AG09319 (cell line): ENCODE data around the gene SLC1A7.
"Not testable (repeated sequence)": the region's sequence is repeated elsewhere in the genome, so short reads cannot be mapped to it uniquely, and the experiment has no call there.

Experiments
- DNase-seq: peaks from one replicate; pipeline ENCODE4 v3.0.0-alpha.2; 2010; ENCODE audit warnings: low read depth; ENCODE audit errors: extremely low read depth
- TF ChIP-seq, protein P1 (sequence below): IDR thresholded peaks from 2 replicates; pipeline ENCODE4 v1.5.1; 2011; ENCODE audit warnings: low read depth, mild to moderate bottlenecking, inconsistent platforms, low read length, moderate library complexity

SLC1A7 gene

DNA sequence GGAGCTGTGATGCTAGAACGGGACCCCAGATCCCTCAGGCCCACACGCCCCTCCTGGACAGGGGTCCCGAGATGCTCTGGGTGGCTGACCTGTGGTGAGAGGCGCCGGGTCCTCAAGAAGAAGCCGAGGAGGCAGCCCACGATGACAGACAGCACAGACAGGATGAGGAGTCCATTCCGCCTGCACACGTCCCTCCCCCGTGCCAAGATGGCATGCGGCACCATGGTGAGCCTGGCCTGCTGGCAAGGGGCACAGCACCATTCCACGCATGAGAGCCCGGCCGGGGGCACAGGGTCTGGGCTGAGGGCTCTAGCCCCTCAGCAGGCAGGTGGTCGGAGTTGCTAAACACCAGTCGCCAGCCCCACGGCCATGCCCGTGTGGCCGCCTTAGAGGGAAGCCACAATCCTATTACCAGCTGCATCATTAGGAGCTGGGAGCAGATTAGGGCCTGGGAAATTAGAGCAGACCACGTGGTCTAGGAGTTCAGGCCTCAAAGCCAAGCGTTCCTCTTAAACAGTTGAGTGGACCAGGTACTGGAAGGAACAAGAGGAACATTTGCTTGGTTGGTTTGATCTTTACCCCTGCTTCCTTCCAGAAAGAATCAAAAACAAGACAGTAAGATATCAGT, at the start of gene SLC1A7:
SLC1A7 (minus strand) TSS at position 413 of the 628 bp plus-strand sequence; CDS start at position 224, 189 bp downstream.
- TF ChIP-seq, protein P1, sequence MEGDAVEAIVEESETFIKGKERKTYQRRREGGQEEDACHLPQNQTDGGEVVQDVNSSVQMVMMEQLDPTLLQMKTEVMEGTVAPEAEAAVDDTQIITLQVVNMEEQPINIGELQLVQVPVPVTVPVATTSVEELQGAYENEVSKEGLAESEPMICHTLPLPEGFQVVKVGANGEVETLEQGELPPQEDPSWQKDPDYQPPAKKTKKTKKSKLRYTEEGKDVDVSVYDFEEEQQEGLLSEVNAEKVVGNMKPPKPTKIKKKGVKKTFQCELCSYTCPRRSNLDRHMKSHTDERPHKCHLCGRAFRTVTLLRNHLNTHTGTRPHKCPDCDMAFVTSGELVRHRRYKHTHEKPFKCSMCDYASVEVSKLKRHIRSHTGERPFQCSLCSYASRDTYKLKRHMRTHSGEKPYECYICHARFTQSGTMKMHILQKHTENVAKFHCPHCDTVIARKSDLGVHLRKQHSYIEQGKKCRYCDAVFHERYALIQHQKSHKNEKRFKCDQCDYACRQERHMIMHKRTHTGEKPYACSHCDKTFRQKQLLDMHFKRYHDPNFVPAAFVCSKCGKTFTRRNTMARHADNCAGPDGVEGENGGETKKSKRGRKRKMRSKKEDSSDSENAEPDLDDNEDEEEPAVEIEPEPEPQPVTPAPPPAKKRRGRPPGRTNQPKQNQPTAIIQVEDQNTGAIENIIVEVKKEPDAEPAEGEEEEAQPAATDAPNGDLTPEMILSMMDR: no peak
- DNase-seq: no peak

DNA sequence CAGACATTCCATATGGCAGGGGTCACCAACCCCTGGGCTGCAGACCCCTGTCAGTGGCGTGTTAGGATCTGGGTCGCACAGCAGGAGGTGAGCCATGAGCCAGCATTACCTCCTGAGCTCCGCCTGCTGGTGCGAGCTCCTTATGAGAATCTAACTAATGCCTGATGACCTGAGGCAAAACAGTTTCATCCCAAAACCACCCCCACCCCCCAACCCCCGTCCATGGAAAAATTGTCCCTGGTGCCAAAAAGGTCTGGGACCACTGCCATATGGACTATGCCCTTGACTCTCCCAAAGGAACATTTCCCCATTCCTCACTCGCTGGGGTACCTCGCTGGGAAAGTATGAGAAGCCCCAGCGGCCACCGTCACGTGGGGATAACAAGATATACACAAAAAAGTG, 47.8 kb upstream of the SLC1A7 start:
- DNase-seq: no peak
- TF ChIP-seq, protein P1: no peak

DNA sequence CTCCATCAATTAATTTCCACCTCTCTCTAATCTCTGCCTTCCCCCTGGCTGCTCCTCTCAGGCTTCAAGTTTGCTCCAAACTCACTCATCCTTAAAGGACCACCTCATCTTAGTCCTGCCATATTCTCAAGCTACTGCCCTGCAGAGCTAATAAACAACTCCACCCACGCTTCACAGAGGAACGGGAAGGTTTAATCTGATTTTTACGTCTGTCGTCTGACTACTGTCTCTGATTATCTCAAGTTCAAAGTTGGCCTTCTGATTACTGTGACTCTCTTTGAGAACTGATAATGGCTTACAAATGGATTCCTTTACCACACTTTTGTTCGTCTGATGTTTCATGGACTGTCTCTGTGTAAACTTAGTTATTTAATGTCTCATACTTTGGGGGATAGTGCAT, 46.6 kb upstream of the SLC1A7 start:
- no peak for DNase-seq
- TF ChIP-seq, protein P1: no peak

DNA sequence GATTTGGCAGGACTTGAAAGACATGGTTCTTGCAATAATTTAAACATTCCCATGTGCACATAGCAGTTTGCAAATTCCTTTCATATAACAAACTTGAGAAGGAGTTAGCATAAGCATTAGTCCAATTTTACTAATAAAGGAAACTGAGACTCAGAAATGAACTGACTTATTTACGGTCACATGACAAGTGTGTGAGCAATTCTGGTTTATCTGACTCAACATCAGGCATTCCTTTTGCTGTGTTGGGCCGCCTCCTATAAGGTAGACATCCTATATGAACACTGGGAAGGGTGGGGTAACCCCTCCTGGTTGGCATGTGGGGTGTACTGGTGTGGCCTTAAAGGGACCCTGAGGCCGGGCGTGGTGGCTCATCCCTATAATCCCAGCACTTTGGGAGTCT, 45.7 kb upstream of the SLC1A7 start:
- DNase-seq: no peak
- TF ChIP-seq, protein P1: no peak

DNA sequence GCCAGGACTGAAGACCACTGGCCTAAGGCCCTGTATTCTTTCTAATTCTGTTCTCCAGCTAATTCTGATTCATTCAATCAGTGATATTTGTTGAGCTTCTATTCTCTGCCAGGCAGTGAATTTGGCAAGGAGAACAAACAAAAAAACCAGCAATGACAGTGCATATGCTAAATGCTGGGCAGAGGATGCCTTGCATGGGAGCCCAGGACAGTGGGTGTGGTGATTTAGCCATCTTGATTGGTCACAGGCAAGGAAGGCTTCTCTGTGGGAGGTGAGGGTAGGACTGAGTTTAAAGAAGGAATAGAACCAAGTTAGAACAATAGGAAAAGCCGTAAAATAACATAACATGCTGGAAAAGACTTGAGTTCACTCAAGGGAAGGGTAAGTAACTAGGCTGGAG, 45.0 kb upstream of the SLC1A7 start:
- DNase-seq: no peak
- TF ChIP-seq, protein P1: no peak

DNA sequence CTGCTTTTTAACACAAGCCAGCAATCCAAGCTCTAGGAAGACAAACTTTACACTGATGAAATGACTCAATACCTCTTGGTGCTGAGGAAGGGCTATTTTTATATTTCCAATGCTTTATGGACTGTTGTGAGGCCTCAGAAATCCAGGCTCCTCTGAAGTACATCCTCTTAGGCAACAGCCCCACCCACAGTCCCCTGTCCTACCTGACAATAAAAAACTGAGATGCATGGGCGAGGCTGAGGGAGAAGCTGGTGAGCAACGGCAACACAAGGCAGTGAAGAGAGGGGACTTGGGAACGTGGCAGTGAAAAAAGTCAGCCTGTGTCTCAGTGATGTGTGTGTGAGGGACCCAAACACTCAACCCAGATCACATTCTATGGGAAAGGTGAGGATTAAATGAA, 44.1 kb upstream of the SLC1A7 start:
- TF ChIP-seq, protein P1: no peak
- DNase-seq: no peak

DNA sequence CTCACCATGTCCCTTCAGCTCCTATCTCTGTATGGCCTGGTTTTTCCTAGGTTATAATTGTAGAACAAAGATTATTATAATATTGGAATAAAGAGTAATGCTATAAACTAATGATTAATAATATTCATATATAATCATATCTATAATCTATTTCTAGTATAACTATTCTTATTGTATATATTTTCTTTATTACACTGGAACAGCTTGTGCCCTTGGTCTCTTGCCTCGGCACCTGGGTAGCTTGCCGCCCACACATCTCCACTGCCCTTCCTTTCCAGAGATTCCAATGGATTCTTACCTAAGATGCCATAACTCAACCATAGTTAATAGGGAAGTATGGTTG, 43.5 kb upstream of the SLC1A7 start:
- not testable (repeated sequence) for DNase-seq
